ENCODE data around the gene TPPP3.
A peak's percentile ranks its signal among the peaks of the same experiment; 100 is the strongest.
"Not testable (repeated sequence)": the region's sequence is repeated elsewhere in the genome, so short reads cannot be mapped to it uniquely, and the experiment has no call there.

The TPPP3 gene

GRCh38 chr16:67421030-67421429 is 27.7 kb upstream of the TPPP3 start:
- no peak for DNase-seq (ENCODE audit: low read depth)
- in situ Hi-C loops (cut with HindIII; ENCODE audit: low sequenced_read_pairs): no loop called here
- no peak for TF ChIP-seq CTCF (IDR thresholded peaks at IDR 0.05; ENCODE audit: low read depth, low read length, missing control alignments)
- no peak overlapping the region for H3K4me3 ChIP-seq (ENCODE audit: low read depth, low read length)

- no peak for DNase-seq (ENCODE audit: low read depth)
- H3K4me3 ChIP-seq (ENCODE audit: low read depth, low read length): no peak overlapping the region
- no peak for TF ChIP-seq CTCF (IDR thresholded peaks at IDR 0.05; ENCODE audit: low read depth, low read length, missing control alignments)
- in situ Hi-C loops (cut with HindIII; ENCODE audit: low sequenced_read_pairs): no loop called here
Measured at GRCh38 chr16:67419931-67420330, 26.6 kb upstream of the TPPP3 start.

GRCh38 chr16:67419502-67419901 is 26.2 kb upstream of the TPPP3 start:
- TF ChIP-seq CTCF (IDR thresholded peaks at IDR 0.05; ENCODE audit: low read depth, low read length, missing control alignments): no peak
- H3K4me3 ChIP-seq (ENCODE audit: low read depth, low read length): no peak overlapping the region
- DNase-seq (ENCODE audit: low read depth): no peak
- in situ Hi-C loops (cut with HindIII; ENCODE audit: low sequenced_read_pairs): no loop called here

- no peak for DNase-seq (ENCODE audit: low read depth)
- no peak overlapping the region for H3K4me3 ChIP-seq (ENCODE audit: low read depth, low read length)
- in situ Hi-C loops (cut with HindIII; ENCODE audit: low sequenced_read_pairs): no loop called here
- no peak for TF ChIP-seq CTCF (IDR thresholded peaks at IDR 0.05; ENCODE audit: low read depth, low read length, missing control alignments)
Measured at GRCh38 chr16:67417333-67418061, 24.2 kb upstream of the TPPP3 start.

GRCh38 chr16:67415872-67416793 is 22.8 kb upstream of the TPPP3 start, which contains the start of gene ZDHHC1:
ZDHHC1 (minus strand) TSS chr16:67416477; CDS start chr16:67407775, 8,702 bp downstream.
- H3K4me3 ChIP-seq (ENCODE audit: low read depth, low read length): peak within 1 kb of the TSS; percentile 58
- in situ Hi-C loops (cut with HindIII; ENCODE audit: low sequenced_read_pairs): no loop called here
- TF ChIP-seq CTCF (IDR thresholded peaks at IDR 0.05; ENCODE audit: low read depth, low read length, missing control alignments): peak; percentile 31
- DNase-seq (ENCODE audit: low read depth): no peak

GRCh38 chr16:67415421-67415820 is 22.1 kb upstream of the TPPP3 start:
- in situ Hi-C loops (cut with HindIII; ENCODE audit: low sequenced_read_pairs); DNase-seq (ENCODE audit: low read depth): not testable (repeated sequence)
- peak overlapping the region; percentile 58 for H3K4me3 ChIP-seq (ENCODE audit: low read depth, low read length)
